ENCODE results near the gene GPR32.
"Not testable (repeated sequence)": the region's sequence is repeated elsewhere in the genome, so short reads cannot be mapped to it uniquely, and the experiment has no call there.

GPR32 gene

GRCh38 chr19:50799547-50799851 is 29.2 kb downstream of the GPR32 start:
- Histone ChIP-seq H3K4me3 (no peak overlapping the region), H3K27ac (no peak overlapping the region)
- no peak for TF ChIP-seq CTCF (IDR thresholded peaks at IDR 0.05)
- DNase-seq (ENCODE audit: low spot score), result no peak

GRCh38 chr19:50801107-50801506 is 30.8 kb downstream of the GPR32 start:
- DNase-seq (ENCODE audit: low spot score), result no peak
- Histone ChIP-seq H3K4me3 (no peak overlapping the region), H3K27ac (no peak overlapping the region)

GRCh38 chr19:50803633-50804419 is 33.6 kb downstream of the GPR32 start:
- Histone ChIP-seq H3K4me3 (peak overlapping the region; percentile 77), H3K27ac (peak overlapping the region; percentile 83 to 91)
- TF ChIP-seq CTCF (IDR thresholded peaks at IDR 0.05), result no peak
- no peak for DNase-seq (ENCODE audit: low spot score)

More at GRCh38 chr19:50801107-50801506, 30.8 kb downstream of the GPR32 start:
- no peak for TF ChIP-seq CTCF (IDR thresholded peaks at IDR 0.05)

- Histone ChIP-seq H3K4me3 (peak overlapping the region; percentile 77), H3K27ac (peak overlapping the region; percentile 83 to 91)
- peak; percentile 98 for DNase-seq (ENCODE audit: low spot score)
- TF ChIP-seq CTCF (IDR thresholded peaks at IDR 0.05), result no peak
These were observed 34.4 kb downstream of the GPR32 start for GRCh38 chr19:50804420-50805272.

GRCh38 chr19:50808856-50809255 is 38.6 kb downstream of the GPR32 start:
- no peak overlapping the region for H3K27ac ChIP-seq
- TF ChIP-seq CTCF (IDR thresholded peaks at IDR 0.05), result no peak
- no peak overlapping the region for H3K4me3 ChIP-seq
- DNase-seq (ENCODE audit: low spot score), result no peak

GRCh38 chr19:50811622-50812238 is 41.5 kb downstream of the GPR32 start:
- DNase-seq (ENCODE audit: low spot score); H3K4me3 ChIP-seq; H3K27ac ChIP-seq: not testable (repeated sequence)

GRCh38 chr19:50812474-50812873 is 42.2 kb downstream of the GPR32 start:
- DNase-seq (ENCODE audit: low spot score), result no peak
- Histone ChIP-seq H3K4me3 (no peak overlapping the region), H3K27ac (no peak overlapping the region)
- TF ChIP-seq CTCF (IDR thresholded peaks at IDR 0.05), result no peak

Data from coronary artery (tissue), 2 donors.